ENCODE results near the gene B4GALT1. TPM values are rescaled to one million over a fixed set of nuclear protein-coding genes. Genes with fewer than 3 reads are reported as not detected.
A peak's percentile ranks its signal among the peaks of the same experiment; 100 is the strongest.
"Not testable (repeated sequence)": the region's sequence is repeated elsewhere in the genome, so short reads cannot be mapped to it uniquely, and the experiment has no call there.

The B4GALT1 gene
- polyA plus RNA-seq, 1 donor from 2014 or later = 55.1 TPM

GRCh38 chr9:33161011-33161588 lies 6.0 kb downstream of the B4GALT1 start:
- H3K4me1 Mint-ChIP-seq = peaks cover 49 to 74% (median 63%) of the 10 kb centered on the region in 3 donors
- peak overlapping the region; percentile 92 to 99 (median 97) for H3K27ac Mint-ChIP-seq
- no peaks in the 10 kb centered on the region for H3K27me3 Mint-ChIP-seq
- peak overlapping the region; percentile 89 to 97 (median 90) for H3K4me3 Mint-ChIP-seq
- H3K36me3 Mint-ChIP-seq = peaks cover 3% of the 10 kb centered on the region
- no peaks in the 10 kb centered on the region for H3K9me3 Mint-ChIP-seq

- not testable (repeated sequence) for H3K36me3 Mint-ChIP-seq, H3K9me3 Mint-ChIP-seq, H3K27me3 Mint-ChIP-seq
- Mint-ChIP-seq H3K4me1 (peaks cover 55 to 78% (median 69%) of the 10 kb centered on the region in 3 donors), H3K4me3 (peak overlapping the region; percentile 80 to 91 (median 90)), H3K27ac (peak overlapping the region; percentile 92 to 99 (median 97))
These were observed 6.7 kb downstream of the B4GALT1 start for GRCh38 chr9:33160446-33160845.

GRCh38 chr9:33159777-33160127 lies 7.4 kb downstream of the B4GALT1 start:
- H3K4me1 Mint-ChIP-seq = peaks cover 58 to 81% (median 71%) of the 10 kb centered on the region in 3 donors
- H3K36me3 Mint-ChIP-seq = peaks cover 10% of the 10 kb centered on the region
- no peaks in the 10 kb centered on the region for H3K27me3 Mint-ChIP-seq
- H3K27ac Mint-ChIP-seq = peak overlapping the region; percentile 92 to 99 (median 97)
- H3K9me3 Mint-ChIP-seq = no peaks in the 10 kb centered on the region
- peak overlapping the region; percentile 74 to 91 (median 90) for H3K4me3 Mint-ChIP-seq

GRCh38 chr9:33158843-33159776 lies 8.0 kb downstream of the B4GALT1 start:
- Mint-ChIP-seq H3K4me3 (peak overlapping the region; percentile 74 to 91 (median 90)), H3K4me1 (peaks cover 59 to 83% (median 73%) of the 10 kb centered on the region in 3 donors), H3K27me3 (no peaks in the 10 kb centered on the region), H3K9me3 (no peaks in the 10 kb centered on the region), H3K36me3 (peaks cover 11% of the 10 kb centered on the region), H3K27ac (peak overlapping the region; percentile 92 to 99 (median 97))

GRCh38 chr9:33157960-33158842 lies 8.9 kb downstream of the B4GALT1 start:
- Mint-ChIP-seq H3K4me3 (peak overlapping the region; percentile 56 to 91 (median 90)), H3K4me1 (peaks cover 67 to 84% (median 76%) of the 10 kb centered on the region in 3 donors), H3K27me3 (no peaks in the 10 kb centered on the region), H3K36me3 (peaks cover 11% of the 10 kb centered on the region), H3K9me3 (no peaks in the 10 kb centered on the region), H3K27ac (peak overlapping the region; percentile 92 to 99 (median 97))

- H3K4me3 Mint-ChIP-seq = peak overlapping the region in 3 of 4 donors; percentile 34 to 92 (median 61)
- H3K27ac Mint-ChIP-seq = peak overlapping the region; percentile 65 to 87 (median 70)
- H3K27me3 Mint-ChIP-seq = no peaks in the 10 kb centered on the region
- peaks cover 69 to 86% (median 80%) of the 10 kb centered on the region in 3 donors for H3K4me1 Mint-ChIP-seq
- H3K36me3 Mint-ChIP-seq = peaks cover 11% of the 10 kb centered on the region
- H3K9me3 Mint-ChIP-seq = no peaks in the 10 kb centered on the region
These were observed 11.7 kb downstream of the B4GALT1 start for GRCh38 chr9:33155393-33155792.

GRCh38 chr9:33154371-33154770 lies 12.8 kb downstream of the B4GALT1 start:
- Mint-ChIP-seq H3K4me3 (peak overlapping the region; percentile 34 to 92 (median 69)), H3K4me1 (peaks cover 64 to 82% (median 73%) of the 10 kb centered on the region in 3 donors), H3K36me3 (peaks cover 11% of the 10 kb centered on the region), H3K27ac (peak overlapping the region; percentile 62 to 87 (median 70)), H3K9me3 (no peaks in the 10 kb centered on the region), H3K27me3 (no peaks in the 10 kb centered on the region)

GRCh38 chr9:33153666-33154065 lies 13.5 kb downstream of the B4GALT1 start:
- Mint-ChIP-seq H3K36me3 (peaks cover 9% of the 10 kb centered on the region), H3K4me1 (peaks cover 63 to 78% (median 73%) of the 10 kb centered on the region in 3 donors), H3K9me3 (no peaks in the 10 kb centered on the region), H3K4me3 (peak overlapping the region; percentile 56 to 75 (median 68)), H3K27ac (peak overlapping the region; percentile 62 to 94 (median 70)), H3K27me3 (no peaks in the 10 kb centered on the region)

- H3K9me3 Mint-ChIP-seq = no peaks in the 10 kb centered on the region
- H3K4me1 Mint-ChIP-seq = peaks cover 63 to 78% (median 73%) of the 10 kb centered on the region in 3 donors
- H3K27ac Mint-ChIP-seq = peak overlapping the region; percentile 62 to 94 (median 70)
- H3K27me3 Mint-ChIP-seq = no peaks in the 10 kb centered on the region
- H3K36me3 Mint-ChIP-seq = peaks cover 13% of the 10 kb centered on the region
- H3K4me3 Mint-ChIP-seq = peak overlapping the region; percentile 56 to 75 (median 68)
These were observed 14.1 kb downstream of the B4GALT1 start for GRCh38 chr9:33153001-33153400.

- peaks cover 13% of the 10 kb centered on the region for H3K36me3 Mint-ChIP-seq
- no peaks in the 10 kb centered on the region for H3K27me3 Mint-ChIP-seq
- H3K4me3 Mint-ChIP-seq = peak overlapping the region in 3 of 4 donors; percentile 56 to 80 (median 70)
- peaks cover 72 to 78% (median 75%) of the 10 kb centered on the region in 3 donors for H3K4me1 Mint-ChIP-seq
- H3K27ac Mint-ChIP-seq = peak overlapping the region; percentile 17 to 81 (median 70)
- no peaks in the 10 kb centered on the region for H3K9me3 Mint-ChIP-seq
These were observed 15.5 kb downstream of the B4GALT1 start for GRCh38 chr9:33151601-33152000.

- peak overlapping the region in 3 of 4 donors; percentile 56 to 80 (median 70) for H3K4me3 Mint-ChIP-seq
- peaks cover 75 to 80% (median 79%) of the 10 kb centered on the region in 3 donors for H3K4me1 Mint-ChIP-seq
- H3K27me3 Mint-ChIP-seq = no peaks in the 10 kb centered on the region
- H3K27ac Mint-ChIP-seq = peak overlapping the region; percentile 17 to 70 (median 24)
- H3K36me3 Mint-ChIP-seq = peaks cover 13% of the 10 kb centered on the region
- H3K9me3 Mint-ChIP-seq = no peaks in the 10 kb centered on the region
These were observed 16.1 kb downstream of the B4GALT1 start for GRCh38 chr9:33151007-33151557.

GRCh38 chr9:33148367-33149014 lies 18.6 kb downstream of the B4GALT1 start:
- H3K27me3 Mint-ChIP-seq = no peaks in the 10 kb centered on the region
- peaks cover 4% of the 10 kb centered on the region for H3K36me3 Mint-ChIP-seq
- H3K4me1 Mint-ChIP-seq = peaks cover 61 to 77% (median 75%) of the 10 kb centered on the region in 3 donors
- H3K27ac Mint-ChIP-seq = peak overlapping the region; percentile 28 to 81 (median 62)
- peak overlapping the region in 3 of 4 donors; percentile 31 to 80 (median 69) for H3K4me3 Mint-ChIP-seq
- no peaks in the 10 kb centered on the region for H3K9me3 Mint-ChIP-seq

- Mint-ChIP-seq H3K27ac (peak overlapping the region in 1 of 3 donors; percentile 81), H3K4me1 (peaks cover 58 to 74% (median 72%) of the 10 kb centered on the region in 3 donors), H3K27me3 (no peaks in the 10 kb centered on the region), H3K36me3 (peaks cover 6% of the 10 kb centered on the region), H3K9me3 (no peaks in the 10 kb centered on the region), H3K4me3 (peak overlapping the region in 2 of 4 donors; percentile 31 to 80)
These were observed 19.5 kb downstream of the B4GALT1 start for GRCh38 chr9:33147416-33148169.
